GM21528 (cell line): ENCODE measurements around the gene RTCB.

Experiments
- ATAC-seq: cut with Tn5 transposase; IDR thresholded peaks from one replicate; pipeline ENCODE4 v1.9.1; 2021; ENCODE audit warnings: mild to moderate bottlenecking, moderate library complexity; ENCODE audit not compliant: unreplicated experiment, low FRiP score

RTCB gene

GRCh38 chr22:32341122-32341740, 70.8 kb downstream of the RTCB start:
- ATAC-seq, result no peak

GRCh38 chr22:32340411-32340810, 71.6 kb downstream of the RTCB start:
- no peak for ATAC-seq

- ATAC-seq, result no peak
Observed at GRCh38 chr22:32339190-32340012, 72.6 kb downstream of the RTCB start.

GRCh38 chr22:32338757-32339156, 73.3 kb downstream of the RTCB start:
- no peak for ATAC-seq
